C4-2B (cell line): Measurements from ENCODE around the gene ARHGEF28.
A peak's percentile ranks its signal among the peaks of the same experiment; 100 is the strongest.

Experiments
- H3K27ac ChIP-seq: fragments of 450-650 bp; 2 replicates; pipeline ENCODE4 v1.5.1; 2017
- CTCF ChIP-seq: fragments of 450-650 bp; conservative IDR thresholded peaks from 2 replicates; pipeline ENCODE4 v1.5.1; 2017; ENCODE audit warnings: mild to moderate bottlenecking
- ZFX ChIP-seq: fragments of 450-650 bp; IDR thresholded peaks from 2 replicates; pipeline ENCODE4 v1.6.1; 2017

Gene ARHGEF28

GRCh38 chr5:73780302-73781080 is 154.5 kb downstream of the ARHGEF28 start:
- TF ChIP-seq ZFX (no peak), CTCF (peak; percentile 16; the same call in 1 of the 2 replicates)
- H3K27ac ChIP-seq = no peak overlapping the region

DNA sequence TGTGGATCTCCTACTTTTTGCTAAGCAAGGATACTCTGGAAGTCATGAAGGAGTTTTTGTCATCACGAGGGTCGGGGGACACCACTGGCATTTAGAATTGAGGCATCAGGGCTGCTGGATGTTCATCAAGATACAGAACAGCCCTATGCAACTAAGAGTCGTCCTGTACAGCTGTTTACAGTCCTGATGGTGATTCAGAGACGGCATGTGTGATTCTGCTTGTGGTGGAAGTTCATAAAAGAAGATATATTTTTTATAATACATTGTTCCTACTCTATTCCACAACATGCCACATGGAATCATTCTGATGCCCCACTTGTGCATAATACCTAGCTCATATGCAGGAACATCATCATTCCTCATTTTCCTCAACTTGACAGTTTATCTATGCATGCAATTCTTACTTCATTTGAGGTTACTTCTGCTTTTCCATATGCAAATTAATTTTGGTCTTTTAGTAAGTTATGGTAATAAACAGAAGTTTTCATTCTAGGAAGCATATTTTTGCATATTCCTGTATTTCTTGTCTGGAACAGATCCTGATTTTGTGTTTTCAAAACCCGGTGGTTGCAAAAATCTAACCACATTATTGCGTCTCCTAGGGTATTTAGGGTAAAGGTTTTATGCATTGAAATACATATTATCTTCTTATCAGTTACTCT is 155.2 kb downstream of the ARHGEF28 start:
- TF ChIP-seq CTCF (no peak), ZFX (no peak)

GRCh38 chr5:73783828-73784227 is 157.8 kb downstream of the ARHGEF28 start:
- no peak for TF ChIP-seq ZFX
- peak; percentile 60 for TF ChIP-seq CTCF
- no peak overlapping the region for H3K27ac ChIP-seq

More for the DNA sequence above, 155.2 kb downstream of the ARHGEF28 start:
- no peak overlapping the region for H3K27ac ChIP-seq

DNA sequence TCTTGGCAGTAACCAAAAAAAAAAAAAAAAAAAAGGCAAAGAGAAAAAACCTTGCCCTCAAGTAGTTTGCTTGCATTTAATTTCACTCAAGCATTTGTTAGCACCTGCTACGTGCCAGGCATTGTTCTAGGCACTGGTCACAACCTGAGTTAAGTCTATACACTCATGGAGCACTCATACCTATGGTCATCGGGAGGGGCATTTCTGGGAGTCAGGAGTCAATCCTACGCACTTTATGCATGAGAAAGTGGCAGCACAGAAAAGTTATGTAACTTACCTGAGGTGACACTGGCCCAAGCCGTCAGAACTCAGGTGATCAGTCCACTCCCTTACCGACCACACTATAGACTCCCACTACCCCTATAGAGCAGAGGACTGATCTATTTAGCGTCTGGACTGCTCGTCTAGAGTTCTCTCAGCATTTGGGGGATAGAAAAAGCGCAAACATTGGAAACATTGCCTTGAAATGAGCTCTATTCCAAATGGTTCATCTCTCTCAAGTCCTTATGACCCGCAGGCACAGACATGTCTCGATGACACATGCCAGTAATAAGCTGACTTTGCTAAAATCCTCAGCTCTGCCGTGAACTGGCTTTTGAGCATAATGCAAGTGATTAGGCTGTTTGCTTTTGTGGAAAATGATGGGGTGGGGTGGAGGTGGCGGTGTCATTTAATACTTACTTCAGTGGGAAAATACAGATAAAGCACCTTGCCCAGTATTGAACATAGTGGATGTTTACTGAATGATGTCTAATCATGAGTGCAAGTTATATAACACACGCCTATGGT is 160.2 kb downstream of the ARHGEF28 start:
- TF ChIP-seq CTCF = no peak
- no peak for TF ChIP-seq ZFX
- no peak overlapping the region for H3K27ac ChIP-seq

DNA sequence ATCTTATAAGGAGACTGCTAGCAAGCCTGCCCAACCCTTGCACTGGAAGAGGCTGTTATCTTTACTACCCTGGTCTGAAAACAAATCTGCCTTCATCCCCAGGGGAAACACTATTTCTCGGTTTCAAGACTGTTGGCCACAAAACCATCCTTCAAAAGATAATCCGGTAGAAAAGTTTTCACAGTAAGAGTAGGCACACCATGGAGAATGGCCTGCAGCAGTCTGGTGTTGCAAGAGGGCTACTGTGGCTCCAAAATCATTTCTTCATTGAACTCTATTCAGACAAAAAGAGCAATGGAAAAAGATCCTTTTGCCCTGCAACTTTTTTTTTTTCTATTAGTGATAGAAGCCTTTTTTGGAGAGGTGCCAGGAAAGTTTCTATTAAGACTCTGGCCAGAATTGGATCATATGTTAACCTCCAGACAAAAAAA is 163.9 kb downstream of the ARHGEF28 start:
- TF ChIP-seq CTCF = no peak
- H3K27ac ChIP-seq = no peak overlapping the region

- H3K27ac ChIP-seq = no peak overlapping the region
- TF ChIP-seq ZFX = no peak
- TF ChIP-seq CTCF = no peak
Measured at GRCh38 chr5:73791389-73791788, 165.4 kb downstream of the ARHGEF28 start.
